ENCODE results near the gene CACNA2D3. TPM values are rescaled to one million over a fixed set of nuclear protein-coding genes. Genes with fewer than 3 reads are reported as not detected.

CACNA2D3 gene
- total RNA-seq, 1 donor from 2014 or later: 7.3 TPM

- no peak for DNase-seq
- intact Hi-C loops (cut with DNase I): no loop called here
- no peaks in the 10 kb centered on the region for H3K9me3 ChIP-seq
- no peak overlapping the region for H3K4me3 ChIP-seq
- no peak for ATAC-seq
- no peaks in the 10 kb centered on the region for H3K27me3 ChIP-seq
- no peaks in the 10 kb centered on the region for H3K36me3 ChIP-seq
- TF ChIP-seq CTCF (IDR thresholded peaks at IDR 0.05): no peak
- no peak overlapping the region for H3K27ac ChIP-seq
- H3K4me1 ChIP-seq: no peaks in the 10 kb centered on the region
Observed at GRCh38 chr3:54361746-54362283, 239.5 kb downstream of the CACNA2D3 start.

GRCh38 chr3:54366007-54366750, 243.8 kb downstream of the CACNA2D3 start:
- H3K36me3 ChIP-seq: no peaks in the 10 kb centered on the region
- H3K9me3 ChIP-seq: no peaks in the 10 kb centered on the region
- ATAC-seq (no peak), DNase-seq (no peak)
- no peak overlapping the region for H3K4me3 ChIP-seq
- H3K27ac ChIP-seq: no peak overlapping the region
- no peaks in the 10 kb centered on the region for H3K4me1 ChIP-seq
- no peaks in the 10 kb centered on the region for H3K27me3 ChIP-seq
- no peak for TF ChIP-seq CTCF (IDR thresholded peaks at IDR 0.05)
- intact Hi-C loops (cut with DNase I): no loop called here

- H3K9me3 ChIP-seq: no peaks in the 10 kb centered on the region
- ATAC-seq (no peak), DNase-seq (no peak)
- no peaks in the 10 kb centered on the region for H3K4me1 ChIP-seq
- H3K36me3 ChIP-seq: no peaks in the 10 kb centered on the region
- H3K27me3 ChIP-seq: no peaks in the 10 kb centered on the region
- no peak for TF ChIP-seq CTCF (IDR thresholded peaks at IDR 0.05)
- no peak overlapping the region for H3K27ac ChIP-seq
- H3K4me3 ChIP-seq: no peak overlapping the region
- intact Hi-C loops (cut with DNase I): no loop called here
Observed at GRCh38 chr3:54366839-54367238, 244.5 kb downstream of the CACNA2D3 start.

- no peak for ATAC-seq
- H3K27ac ChIP-seq: no peak overlapping the region
- intact Hi-C loops (cut with DNase I): no loop called here
- H3K36me3 ChIP-seq: no peaks in the 10 kb centered on the region
- no peaks in the 10 kb centered on the region for H3K9me3 ChIP-seq
- TF ChIP-seq CTCF (IDR thresholded peaks at IDR 0.05): no peak
- H3K27me3 ChIP-seq: no peaks in the 10 kb centered on the region
- no peak overlapping the region for H3K4me3 ChIP-seq
- no peaks in the 10 kb centered on the region for H3K4me1 ChIP-seq
- DNase-seq: no peak
Observed at GRCh38 chr3:54372232-54372631, 249.9 kb downstream of the CACNA2D3 start.

- intact Hi-C loops (cut with DNase I): no loop called here
- DNase-seq: no peak
- Histone ChIP-seq H3K4me1 (no peaks in the 10 kb centered on the region), H3K36me3 (no peaks in the 10 kb centered on the region), H3K27ac (no peak overlapping the region), H3K9me3 (no peaks in the 10 kb centered on the region), H3K4me3 (no peak overlapping the region), H3K27me3 (no peaks in the 10 kb centered on the region)
- peak; percentile 48 for TF ChIP-seq CTCF (IDR thresholded peaks at IDR 0.05)
- peak; percentile 80 for ATAC-seq
Observed at GRCh38 chr3:54374214-54374852, 252.0 kb downstream of the CACNA2D3 start.

All from upper lobe of right lung (tissue), 1 donor.